Activated CD8-positive, alpha-beta memory T cell treated with anti-CD3 and anti-CD28 coated beads, Interleukin-2, amount 50 U/mL, for 4 hours (primary cell): Measurements from ENCODE around the gene REEP5.
"Not testable (repeated sequence)": the region's sequence is repeated elsewhere in the genome, so short reads cannot be mapped to it uniquely, and the experiment has no call there.

Experiments used
- DNase-seq: peaks from one replicate; pipeline ENCODE4 v3.0.0-alpha.2; 2020

The REEP5 gene

GRCh38 chr5:112931473-112931872 lies 9.4 kb upstream of the REEP5 start:
- DNase-seq: no peak

- no peak for DNase-seq
These were observed 8.0 kb upstream of the REEP5 start for GRCh38 chr5:112930082-112930344.

- DNase-seq: no peak
These were observed 7.5 kb upstream of the REEP5 start for GRCh38 chr5:112929336-112930081.

GRCh38 chr5:112923988-112924387 lies 2.0 kb upstream of the REEP5 start:
- DNase-seq: no peak

- no peak for DNase-seq
These were observed 1.3 kb upstream of the REEP5 start for GRCh38 chr5:112923148-112923917.

- peak; percentile 63 for DNase-seq
These were observed 798 bp downstream of the REEP5 start for GRCh38 chr5:112921026-112921832.

- DNase-seq: no peak
These were observed 2.1 kb downstream of the REEP5 start for GRCh38 chr5:112919972-112920371.

- DNase-seq: no peak
These were observed 3.3 kb downstream of the REEP5 start for GRCh38 chr5:112918679-112919078.

GRCh38 chr5:112918136-112918535 lies 3.9 kb downstream of the REEP5 start:
- DNase-seq: no peak

- DNase-seq: no peak
These were observed 4.5 kb downstream of the REEP5 start for GRCh38 chr5:112917453-112917995.

GRCh38 chr5:112915831-112916230 lies 6.2 kb downstream of the REEP5 start:
- no peak for DNase-seq

- DNase-seq: no peak
These were observed 7.4 kb downstream of the REEP5 start for GRCh38 chr5:112914584-112914983.

- no peak for DNase-seq
These were observed 11.5 kb downstream of the REEP5 start for GRCh38 chr5:112910529-112910928.

- DNase-seq: no peak
These were observed 13.2 kb downstream of the REEP5 start for GRCh38 chr5:112908854-112909253.

GRCh38 chr5:112907166-112907631 lies 14.8 kb downstream of the REEP5 start:
- DNase-seq: no peak

- DNase-seq: no peak
These were observed 15.4 kb downstream of the REEP5 start for GRCh38 chr5:112906637-112907036.

GRCh38 chr5:112904996-112905395 lies 17.0 kb downstream of the REEP5 start:
- not testable (repeated sequence) for DNase-seq

- DNase-seq: no peak
These were observed 19.5 kb downstream of the REEP5 start for GRCh38 chr5:112902561-112902960.

- DNase-seq: no peak
These were observed 26.3 kb downstream of the REEP5 start for GRCh38 chr5:112895682-112896081.

- no peak for DNase-seq
These were observed 29.3 kb downstream of the REEP5 start for GRCh38 chr5:112892776-112893175.

- DNase-seq: not testable (repeated sequence)
These were observed 30.0 kb downstream of the REEP5 start for GRCh38 chr5:112892066-112892465.

- DNase-seq: no peak
These were observed 35.1 kb downstream of the REEP5 start for GRCh38 chr5:112886975-112887374.

GRCh38 chr5:112885001-112885400 lies 37.0 kb downstream of the REEP5 start:
- no peak for DNase-seq
